ENCODE data around the gene CD177.

DNA sequence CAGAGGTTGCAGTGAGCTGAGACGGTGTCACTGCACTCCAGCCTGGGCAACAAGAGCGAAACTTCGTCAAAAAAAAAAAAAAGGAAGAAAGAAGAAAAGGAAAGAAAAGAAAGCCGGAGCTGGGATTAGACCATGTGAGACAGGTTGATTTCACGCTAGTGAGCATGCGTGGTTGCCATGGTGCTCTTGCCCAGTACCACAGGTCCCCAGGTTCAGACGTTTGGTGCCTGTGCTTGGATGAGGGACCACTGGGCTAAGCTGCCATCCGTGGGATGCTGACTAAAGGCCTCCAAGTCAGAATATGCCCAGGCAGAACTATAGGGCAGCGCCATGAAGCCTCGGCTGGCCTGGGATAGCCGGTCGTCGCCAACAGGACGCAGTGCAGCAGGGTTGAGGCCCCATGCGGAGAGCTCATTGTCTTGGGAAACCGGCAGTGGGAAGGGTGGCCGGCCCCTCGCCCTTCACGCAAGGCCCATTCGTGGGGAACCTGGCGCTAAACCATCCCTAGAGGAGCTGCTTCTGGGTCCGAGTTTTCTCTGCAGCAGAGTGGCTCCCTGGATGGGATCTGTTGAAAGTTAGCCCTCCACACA is 54.0 kb downstream of the CD177 start:
- TF ChIP-seq POLR2A (IDR thresholded peaks at IDR 0.05; ENCODE audit: low read length) (no peak), TFCP2L1 (CRISPR knock-in tag; IDR thresholded peaks at IDR 0.05) (no peak), ZC3H11A (IDR thresholded peaks at IDR 0.05) (no peak), RAD21 (conservative IDR thresholded peaks at IDR 0.05 in 1 of 2, IDR thresholded peaks at IDR 0.05 in 1 of 2) (no peak), RFX5 (IDR thresholded peaks at IDR 0.05) (no peak), CHD4 (IDR thresholded peaks at IDR 0.05; ENCODE audit: borderline replicate concordance) (no peak)
- TF ChIP-seq, protein P1, sequence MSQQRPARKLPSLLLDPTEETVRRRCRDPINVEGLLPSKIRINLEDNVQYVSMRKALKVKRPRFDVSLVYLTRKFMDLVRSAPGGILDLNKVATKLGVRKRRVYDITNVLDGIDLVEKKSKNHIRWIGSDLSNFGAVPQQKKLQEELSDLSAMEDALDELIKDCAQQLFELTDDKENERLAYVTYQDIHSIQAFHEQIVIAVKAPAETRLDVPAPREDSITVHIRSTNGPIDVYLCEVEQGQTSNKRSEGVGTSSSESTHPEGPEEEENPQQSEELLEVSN (IDR thresholded peaks at IDR 0.05; ENCODE audit: borderline replicate concordance, low read depth) = no peak
- TF ChIP-seq, protein P2, sequence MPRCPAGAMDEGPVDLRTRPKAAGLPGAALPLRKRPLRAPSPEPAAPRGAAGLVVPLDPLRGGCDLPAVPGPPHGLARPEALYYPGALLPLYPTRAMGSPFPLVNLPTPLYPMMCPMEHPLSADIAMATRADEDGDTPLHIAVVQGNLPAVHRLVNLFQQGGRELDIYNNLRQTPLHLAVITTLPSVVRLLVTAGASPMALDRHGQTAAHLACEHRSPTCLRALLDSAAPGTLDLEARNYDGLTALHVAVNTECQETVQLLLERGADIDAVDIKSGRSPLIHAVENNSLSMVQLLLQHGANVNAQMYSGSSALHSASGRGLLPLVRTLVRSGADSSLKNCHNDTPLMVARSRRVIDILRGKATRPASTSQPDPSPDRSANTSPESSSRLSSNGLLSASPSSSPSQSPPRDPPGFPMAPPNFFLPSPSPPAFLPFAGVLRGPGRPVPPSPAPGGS (IDR thresholded peaks at IDR 0.05) = no peak
- TF ChIP-seq, protein P3, sequence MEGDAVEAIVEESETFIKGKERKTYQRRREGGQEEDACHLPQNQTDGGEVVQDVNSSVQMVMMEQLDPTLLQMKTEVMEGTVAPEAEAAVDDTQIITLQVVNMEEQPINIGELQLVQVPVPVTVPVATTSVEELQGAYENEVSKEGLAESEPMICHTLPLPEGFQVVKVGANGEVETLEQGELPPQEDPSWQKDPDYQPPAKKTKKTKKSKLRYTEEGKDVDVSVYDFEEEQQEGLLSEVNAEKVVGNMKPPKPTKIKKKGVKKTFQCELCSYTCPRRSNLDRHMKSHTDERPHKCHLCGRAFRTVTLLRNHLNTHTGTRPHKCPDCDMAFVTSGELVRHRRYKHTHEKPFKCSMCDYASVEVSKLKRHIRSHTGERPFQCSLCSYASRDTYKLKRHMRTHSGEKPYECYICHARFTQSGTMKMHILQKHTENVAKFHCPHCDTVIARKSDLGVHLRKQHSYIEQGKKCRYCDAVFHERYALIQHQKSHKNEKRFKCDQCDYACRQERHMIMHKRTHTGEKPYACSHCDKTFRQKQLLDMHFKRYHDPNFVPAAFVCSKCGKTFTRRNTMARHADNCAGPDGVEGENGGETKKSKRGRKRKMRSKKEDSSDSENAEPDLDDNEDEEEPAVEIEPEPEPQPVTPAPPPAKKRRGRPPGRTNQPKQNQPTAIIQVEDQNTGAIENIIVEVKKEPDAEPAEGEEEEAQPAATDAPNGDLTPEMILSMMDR (IDR thresholded peaks at IDR 0.05) = no peak

All from A549 (cell line).